GM12874 (cell line): ENCODE results near the gene PRDM1.

ENCODE experiments used
- CTCF ChIP-seq: IDR thresholded peaks from 2 replicates; pipeline ENCODE4 v1.5.1; 2011; ENCODE audit warnings: low read depth, mild to moderate bottlenecking, control low read depth, low read length, moderate library complexity; ENCODE audit not compliant: insufficient read depth

PRDM1 gene

GRCh38 chr6:106105493-106105892 is 19.4 kb downstream of the PRDM1 start:
- TF ChIP-seq CTCF = no peak

- no peak for TF ChIP-seq CTCF
Observed at GRCh38 chr6:106106276-106107042, 20.3 kb downstream of the PRDM1 start.

- no peak for TF ChIP-seq CTCF
Observed at GRCh38 chr6:106107043-106107613, 21.0 kb downstream of the PRDM1 start.

GRCh38 chr6:106108129-106108528 is 22.0 kb downstream of the PRDM1 start:
- no peak for TF ChIP-seq CTCF

- no peak for TF ChIP-seq CTCF
Observed at GRCh38 chr6:106109029-106109428, 22.9 kb downstream of the PRDM1 start.

DNA sequence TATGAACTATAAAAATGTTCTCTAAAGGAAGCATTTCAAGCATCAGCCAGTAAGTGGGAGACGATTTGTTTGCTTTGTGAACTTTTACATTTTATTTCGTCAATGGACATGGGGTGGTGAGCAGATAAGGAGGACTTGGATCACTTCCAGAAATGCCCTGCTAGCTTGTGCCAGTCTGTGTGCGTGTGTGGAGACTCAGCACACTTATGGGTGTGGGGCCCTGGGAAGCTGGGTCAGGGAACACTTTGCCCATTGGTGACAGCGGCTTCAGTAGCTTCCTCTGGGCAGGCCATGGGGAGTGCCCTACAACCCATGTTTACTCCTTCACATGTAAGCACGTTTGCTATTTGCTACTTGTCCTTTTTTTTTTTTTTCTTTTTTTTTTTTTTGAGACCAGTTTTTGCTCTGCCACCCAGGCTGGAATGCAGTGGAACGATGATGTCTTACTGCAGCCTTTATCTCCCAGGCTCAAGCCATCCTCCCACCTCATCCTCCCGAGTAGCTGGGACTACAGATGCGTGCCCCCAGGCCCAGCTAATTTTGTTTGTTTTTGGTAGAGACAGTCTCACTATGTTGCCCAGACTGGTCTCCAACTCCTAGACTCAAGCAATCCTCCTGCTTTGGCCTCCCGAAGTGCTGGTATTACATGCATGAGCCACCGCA is 24.2 kb downstream of the PRDM1 start:
- TF ChIP-seq CTCF = no peak

DNA sequence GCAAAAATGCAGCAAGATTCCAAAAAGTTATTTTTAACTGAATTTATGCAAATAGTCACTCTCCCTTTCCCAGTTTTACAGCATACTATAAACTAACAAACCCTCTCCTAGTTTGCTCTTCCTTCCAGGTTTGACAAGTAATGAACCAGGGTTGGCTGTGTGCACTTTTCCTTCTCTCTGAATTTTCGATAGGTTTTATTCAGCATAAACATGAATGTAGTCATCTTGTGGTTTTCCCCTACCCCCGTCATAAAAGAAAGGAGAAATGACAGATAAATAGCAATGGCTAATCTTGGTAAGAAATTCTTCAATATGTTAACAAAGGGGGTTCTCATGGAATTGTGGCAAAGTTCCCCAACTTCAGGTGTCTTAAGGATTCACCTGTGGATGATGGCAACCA is 26.3 kb downstream of the PRDM1 start:
- no peak for TF ChIP-seq CTCF
